ENCODE results near the gene CARF.
"Not testable (repeated sequence)": the region's sequence is repeated elsewhere in the genome, so short reads cannot be mapped to it uniquely, and the experiment has no call there.

GRCh38 chr2:202910250-202910649 lies 1.8 kb upstream of the CARF start:
- not testable (repeated sequence) for TF ChIP-seq EZH2phosphoT487 (IDR thresholded peaks at IDR 0.05; ENCODE audit: insufficient read depth, low read depth); EZH2 (IDR thresholded peaks at IDR 0.05; ENCODE audit: insufficient read depth, poor library complexity, severe bottlenecking)

All from GM23248 (cell line).